PFSK-1 (cell line): Measurements from ENCODE around the gene ARID3A.

Source experiments
- FOXP2 ChIP-seq: optimal IDR thresholded peaks from 2 replicates; pipeline ENCODE3; 2011; ENCODE audit warnings: borderline replicate concordance, control low read depth, inconsistent platforms; ENCODE audit not compliant: insufficient read depth; ENCODE audit errors: extremely low read length, extremely low read depth
- POLR2AphosphoS5 ChIP-seq: IDR thresholded peaks from 2 replicates; pipeline ENCODE4 v1.6.1; 2012; ENCODE audit warnings: low read depth, mild to moderate bottlenecking, control low read depth, low read length, moderate library complexity
- SIN3A ChIP-seq: IDR thresholded peaks from 2 replicates; pipeline ENCODE4 v1.6.1; 2012; ENCODE audit warnings: mild to moderate bottlenecking, low read length, moderate library complexity, borderline replicate concordance; ENCODE audit not compliant: insufficient read depth
- TAF1 ChIP-seq: IDR thresholded peaks from 2 replicates; pipeline ENCODE4 v1.6.1; 2012; ENCODE audit warnings: low read length, control low read depth, borderline replicate concordance; ENCODE audit not compliant: insufficient read depth
- TF ChIP-seq, protein P1 (sequence below), 2 experiments: IDR thresholded peaks; 2 replicates each; pipeline versions ENCODE4 v1.6.1 to v1.8.0; 2011 to 2012; ENCODE audit warnings: low read depth in 2 of 2, low read length in 2 of 2, control low read depth in 1 of 2, inconsistent platforms in 1 of 2, mild to moderate bottlenecking in 1 of 2, moderate library complexity in 1 of 2; ENCODE audit not compliant: insufficient read depth in 1 of 2

DNA sequence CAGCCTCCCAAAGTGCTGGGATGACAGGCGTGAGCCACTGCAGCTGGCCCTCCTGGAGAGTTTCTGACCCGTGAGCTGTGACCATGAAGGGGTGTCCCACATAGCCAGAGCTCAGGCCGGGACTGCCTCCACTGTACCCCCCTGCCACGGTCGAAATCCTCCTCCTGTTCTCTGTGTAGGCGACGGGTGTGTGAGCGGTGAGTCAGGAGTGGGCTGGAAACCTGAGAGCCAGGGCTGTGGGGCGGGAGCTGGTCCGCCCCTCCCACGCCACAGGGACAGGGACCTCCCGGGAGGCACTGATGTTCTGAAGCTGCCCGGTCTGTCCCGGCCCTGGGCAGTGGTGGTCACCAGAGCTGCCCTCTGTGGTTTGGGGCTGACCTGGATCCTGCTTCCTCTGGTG lies 62.2 kb downstream of the ARID3A start:
- TF ChIP-seq POLR2AphosphoS5 = no peak
- no peak for TF ChIP-seq SIN3A
- no peak for TF ChIP-seq TAF1
- TF ChIP-seq, protein P1, sequence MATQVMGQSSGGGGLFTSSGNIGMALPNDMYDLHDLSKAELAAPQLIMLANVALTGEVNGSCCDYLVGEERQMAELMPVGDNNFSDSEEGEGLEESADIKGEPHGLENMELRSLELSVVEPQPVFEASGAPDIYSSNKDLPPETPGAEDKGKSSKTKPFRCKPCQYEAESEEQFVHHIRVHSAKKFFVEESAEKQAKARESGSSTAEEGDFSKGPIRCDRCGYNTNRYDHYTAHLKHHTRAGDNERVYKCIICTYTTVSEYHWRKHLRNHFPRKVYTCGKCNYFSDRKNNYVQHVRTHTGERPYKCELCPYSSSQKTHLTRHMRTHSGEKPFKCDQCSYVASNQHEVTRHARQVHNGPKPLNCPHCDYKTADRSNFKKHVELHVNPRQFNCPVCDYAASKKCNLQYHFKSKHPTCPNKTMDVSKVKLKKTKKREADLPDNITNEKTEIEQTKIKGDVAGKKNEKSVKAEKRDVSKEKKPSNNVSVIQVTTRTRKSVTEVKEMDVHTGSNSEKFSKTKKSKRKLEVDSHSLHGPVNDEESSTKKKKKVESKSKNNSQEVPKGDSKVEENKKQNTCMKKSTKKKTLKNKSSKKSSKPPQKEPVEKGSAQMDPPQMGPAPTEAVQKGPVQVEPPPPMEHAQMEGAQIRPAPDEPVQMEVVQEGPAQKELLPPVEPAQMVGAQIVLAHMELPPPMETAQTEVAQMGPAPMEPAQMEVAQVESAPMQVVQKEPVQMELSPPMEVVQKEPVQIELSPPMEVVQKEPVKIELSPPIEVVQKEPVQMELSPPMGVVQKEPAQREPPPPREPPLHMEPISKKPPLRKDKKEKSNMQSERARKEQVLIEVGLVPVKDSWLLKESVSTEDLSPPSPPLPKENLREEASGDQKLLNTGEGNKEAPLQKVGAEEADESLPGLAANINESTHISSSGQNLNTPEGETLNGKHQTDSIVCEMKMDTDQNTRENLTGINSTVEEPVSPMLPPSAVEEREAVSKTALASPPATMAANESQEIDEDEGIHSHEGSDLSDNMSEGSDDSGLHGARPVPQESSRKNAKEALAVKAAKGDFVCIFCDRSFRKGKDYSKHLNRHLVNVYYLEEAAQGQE (IDR thresholded peaks at IDR 0.05; ENCODE audit: insufficient read depth in 1 of 2, low read depth in 2 of 2, low read length in 2 of 2) = no peak
- TF ChIP-seq FOXP2 = no peak
